CD4-positive, CD25-positive, alpha-beta regulatory T cell (primary cell): ENCODE measurements around the gene AUTS2. TPM values are rescaled to one million over a fixed set of nuclear protein-coding genes. Genes with fewer than 3 reads are reported as not detected.

Experiments used
- ATAC-seq, 2 donors: fragments of 150-1000 bp; cut with Tn5 transposase; one replicate each; pipeline ENCODE4 v1.10.0; 2021; ENCODE audit warnings: low read depth in 2 of 2, moderate number of reproducible peaks in 2 of 2, moderate library complexity in 1 of 2
- DNase-seq, 3 donors: peaks; one replicate each; pipeline versions ENCODE4 v3.0.0 to v3.0.0-alpha.2; 2012 to 2022; ENCODE audit warnings: mixed read lengths in 1 of 3
- H3K27ac ChIP-seq: one replicate; pipeline ENCODE4 v1.7.0; 2013; ENCODE audit warnings: mild to moderate bottlenecking, low read length; ENCODE audit not compliant: insufficient read depth, poor library complexity, severe bottlenecking
- H3K27me3 ChIP-seq: one replicate; pipeline ENCODE4 v1.7.0; 2013; ENCODE audit warnings: low read length; ENCODE audit not compliant: control insufficient read depth, insufficient read depth
- H3K36me3 ChIP-seq: one replicate; pipeline ENCODE4 v1.7.0; 2013; ENCODE audit warnings: mild to moderate bottlenecking, low read length, moderate library complexity; ENCODE audit not compliant: control insufficient read depth, insufficient read depth
- H3K4me1 ChIP-seq: 2 replicates; pipeline ENCODE4 v1.7.0; 2013; ENCODE audit warnings: mild to moderate bottlenecking, low read length; ENCODE audit not compliant: insufficient read depth, control insufficient read depth, poor library complexity, severe bottlenecking
- H3K4me3 ChIP-seq: one replicate; pipeline ENCODE4 v1.7.0; 2013; ENCODE audit warnings: low read depth, mild to moderate bottlenecking, low read length, moderate library complexity
- H3K9me3 ChIP-seq, 2 experiments: 1 replicate in 1 of 2; 2 replicates in 1 of 2; pipeline ENCODE4 v1.7.0; 2013; ENCODE audit warnings: low read length in 2 of 2, mild to moderate bottlenecking in 1 of 2, moderate library complexity in 1 of 2; ENCODE audit not compliant: control insufficient read depth in 2 of 2
- H3K27ac Mint-ChIP-seq, 3 donors: one replicate each; pipeline ENCODE4 v1.8.0; 2020 to 2022; ENCODE audit warnings: mild to moderate bottlenecking in 3 of 3, mixed read lengths in 3 of 3, moderate library complexity in 2 of 3
- H3K27me3 Mint-ChIP-seq: one replicate; pipeline ENCODE4 v1.8.0; 2022; ENCODE audit warnings: mild to moderate bottlenecking, mixed read lengths
- H3K36me3 Mint-ChIP-seq: one replicate; pipeline ENCODE4 v1.8.0; 2020; ENCODE audit warnings: mixed read lengths
- H3K4me1 Mint-ChIP-seq, 4 donors: one replicate each; pipeline ENCODE4 v1.8.0; 2020 to 2022; ENCODE audit warnings: mixed read lengths in 4 of 4, mild to moderate bottlenecking in 1 of 4
- H3K4me3 Mint-ChIP-seq, 4 donors: one replicate each; pipeline ENCODE4 v1.8.0; 2020 to 2022; ENCODE audit warnings: mild to moderate bottlenecking in 4 of 4, mixed read lengths in 4 of 4, moderate library complexity in 3 of 4
- H3K9me3 Mint-ChIP-seq, 7 donors: one replicate each; pipeline ENCODE4 v1.8.0; 2020 to 2022; ENCODE audit warnings: mixed read lengths in 7 of 7, mild to moderate bottlenecking in 3 of 7, moderate library complexity in 2 of 7
- polyA plus RNA-seq, 4 donors: library from polyadenylated mRNA; unstranded; fragments of 300-500 nt; fragmentation: Illumina TruSeq; gene quantifications; one replicate each; pipeline ENCODE4 v1.2.3, GENCODE V29; 2021
- total RNA-seq: library from RNA; stranded (reverse); gene quantifications from one replicate; pipeline ENCODE4 v1.2.3, GENCODE V29; 2022

The AUTS2 gene
- total and polyA plus RNA-seq, 5 donors from 2014 or later, result 0.47 to 32.4 (median 0.74) TPM

- Histone ChIP-seq H3K4me1 (no peaks in the 10 kb centered on the region), H3K36me3 (no peaks in the 10 kb centered on the region), H3K27ac (no peak overlapping the region), H3K27me3 (no peaks in the 10 kb centered on the region), H3K9me3 (no peaks in the 10 kb centered on the region), H3K4me3 (no peak overlapping the region)
- Mint-ChIP-seq H3K36me3 (no peaks in the 10 kb centered on the region), H3K4me3 (no peak overlapping the region), H3K9me3 (peaks cover 0 to 8% (median 3%) of the 10 kb centered on the region in 7 donors), H3K4me1 (peaks cover 0 to 2% (median 0%) of the 10 kb centered on the region in 4 donors), H3K27ac (no peak overlapping the region), H3K27me3 (no peaks in the 10 kb centered on the region)
- DNase-seq (no peak), ATAC-seq (no peak)
Observed at GRCh38 chr7:70766694-70767093, 1168.4 kb downstream of the AUTS2 start.

DNA sequence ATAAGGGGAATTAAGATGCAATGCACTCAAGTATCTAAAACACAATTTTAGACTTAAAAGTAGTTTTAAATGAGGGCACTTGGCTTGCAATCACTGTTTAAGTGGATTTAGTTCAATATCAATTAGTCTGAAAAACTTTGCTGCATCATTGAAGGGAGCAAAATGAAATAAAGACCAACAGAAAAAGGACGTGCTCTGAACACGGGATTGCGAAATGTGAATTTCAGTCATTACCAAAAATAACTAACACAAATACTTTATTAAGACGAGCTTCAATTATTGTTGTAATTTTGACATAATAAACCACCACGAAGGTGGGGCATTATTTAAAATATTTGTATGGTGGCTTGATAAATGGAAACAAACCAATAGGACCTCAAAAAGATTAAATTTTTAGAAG, 1171.9 kb downstream of the AUTS2 start:
- ATAC-seq, result no peak
- Histone ChIP-seq H3K4me3 (no peak overlapping the region), H3K9me3 (no peaks in the 10 kb centered on the region), H3K27ac (no peak overlapping the region), H3K36me3 (no peaks in the 10 kb centered on the region), H3K4me1 (no peaks in the 10 kb centered on the region), H3K27me3 (no peaks in the 10 kb centered on the region)
- Mint-ChIP-seq H3K36me3 (no peaks in the 10 kb centered on the region), H3K4me1 (no peaks in the 10 kb centered on the region), H3K27ac (no peak overlapping the region), H3K27me3 (no peaks in the 10 kb centered on the region), H3K9me3 (peaks cover 0 to 11% (median 1%) of the 10 kb centered on the region in 7 donors), H3K4me3 (no peak overlapping the region)
- DNase-seq, result no peak

DNA sequence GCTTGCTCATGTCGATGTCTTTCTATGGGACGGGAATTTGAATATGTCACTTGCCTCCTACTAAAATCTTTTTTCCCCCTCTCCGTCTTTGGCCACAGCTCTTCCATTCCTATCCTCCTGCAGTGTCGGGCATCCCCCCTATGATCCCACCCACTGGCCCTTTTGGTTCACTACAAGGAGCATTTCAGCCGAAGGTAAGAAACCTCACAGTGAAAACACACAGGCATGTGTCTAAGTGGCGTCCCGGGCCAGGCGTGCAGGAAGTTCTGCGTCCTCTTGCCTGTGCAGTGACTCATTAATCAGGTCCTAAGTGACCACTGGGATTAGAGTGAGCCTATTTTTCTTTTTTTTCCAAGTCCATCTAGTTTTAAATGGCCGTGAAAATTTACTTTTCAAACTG, 1173.2 kb downstream of the AUTS2 start:
- Mint-ChIP-seq H3K4me3 (no peak overlapping the region), H3K27me3 (no peaks in the 10 kb centered on the region), H3K4me1 (no peaks in the 10 kb centered on the region), H3K36me3 (no peaks in the 10 kb centered on the region), H3K27ac (no peak overlapping the region), H3K9me3 (peaks cover 0 to 11% (median 1%) of the 10 kb centered on the region in 7 donors)
- Histone ChIP-seq H3K9me3 (peaks cover 0 to 2% of the 10 kb centered on the region in 2 experiments), H3K27me3 (no peaks in the 10 kb centered on the region), H3K36me3 (no peaks in the 10 kb centered on the region), H3K4me3 (no peak overlapping the region), H3K27ac (no peak overlapping the region), H3K4me1 (no peaks in the 10 kb centered on the region)
- no peak for ATAC-seq
- DNase-seq, result no peak

DNA sequence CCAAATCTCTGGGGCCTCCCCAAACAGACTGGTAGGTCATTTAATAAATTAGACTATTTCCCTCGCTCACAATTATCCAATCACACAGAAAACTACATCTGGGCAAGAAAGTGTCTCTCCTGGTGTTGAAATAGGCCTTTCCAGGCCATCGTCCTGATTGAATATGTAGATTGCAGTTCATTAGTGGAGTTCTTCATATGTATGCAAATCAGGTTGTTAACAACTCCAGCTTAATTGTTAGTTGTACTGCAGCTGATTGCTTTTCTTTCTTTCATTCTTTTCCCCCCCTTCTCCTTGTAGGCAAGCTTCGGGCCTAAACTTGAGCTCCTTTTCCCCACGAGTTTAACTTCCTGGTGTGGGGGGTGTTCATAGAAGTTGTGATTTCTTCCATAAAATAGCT, 1174.6 kb downstream of the AUTS2 start:
- no peak overlapping the region for H3K27ac Mint-ChIP-seq
- H3K9me3 ChIP-seq, result peaks cover 0 to 2% of the 10 kb centered on the region in 2 experiments
- H3K36me3 ChIP-seq, result no peaks in the 10 kb centered on the region

DNA sequence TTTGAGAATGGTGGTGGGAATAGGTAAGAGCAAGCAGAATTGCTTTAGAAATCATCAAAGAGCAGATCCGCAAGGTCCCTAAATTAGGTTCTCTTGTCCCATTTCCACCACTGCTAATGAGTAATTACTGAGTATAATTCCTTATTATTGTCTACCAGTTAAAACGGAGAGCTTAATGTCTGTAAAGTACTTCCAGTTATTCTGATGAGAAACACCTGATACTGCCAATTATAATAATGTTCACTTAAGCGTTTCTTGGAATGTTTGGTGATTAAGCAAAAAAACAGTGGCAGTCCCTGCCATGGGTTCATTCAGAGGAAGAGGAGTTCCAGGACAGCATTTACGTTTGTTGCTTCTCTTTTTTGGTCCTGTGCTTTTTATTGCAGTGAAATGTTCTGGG, 1175.1 kb downstream of the AUTS2 start:
- Histone ChIP-seq H3K9me3 (peaks cover 0 to 2% of the 10 kb centered on the region in 2 experiments), H3K27me3 (no peaks in the 10 kb centered on the region), H3K4me3 (no peak overlapping the region), H3K27ac (no peak overlapping the region), H3K36me3 (no peaks in the 10 kb centered on the region), H3K4me1 (no peaks in the 10 kb centered on the region)
- no peak for DNase-seq
- Mint-ChIP-seq H3K36me3 (no peaks in the 10 kb centered on the region), H3K9me3 (peaks cover 0 to 11% (median 1%) of the 10 kb centered on the region in 7 donors), H3K27me3 (no peaks in the 10 kb centered on the region), H3K4me3 (no peak overlapping the region), H3K4me1 (no peaks in the 10 kb centered on the region), H3K27ac (no peak overlapping the region)
- ATAC-seq, result no peak

More for the DNA sequence above, 1174.6 kb downstream of the AUTS2 start:
- DNase-seq (no peak), ATAC-seq (no peak)
- no peaks in the 10 kb centered on the region for H3K36me3 Mint-ChIP-seq
- H3K27me3 Mint-ChIP-seq, result no peaks in the 10 kb centered on the region
- H3K27me3 ChIP-seq, result no peaks in the 10 kb centered on the region
- no peak overlapping the region for H3K27ac ChIP-seq
- no peaks in the 10 kb centered on the region for H3K4me1 Mint-ChIP-seq
- peaks cover 0 to 11% (median 1%) of the 10 kb centered on the region in 7 donors for H3K9me3 Mint-ChIP-seq
- H3K4me1 ChIP-seq, result no peaks in the 10 kb centered on the region
- H3K4me3 Mint-ChIP-seq, result no peak overlapping the region
- no peak overlapping the region for H3K4me3 ChIP-seq

DNA sequence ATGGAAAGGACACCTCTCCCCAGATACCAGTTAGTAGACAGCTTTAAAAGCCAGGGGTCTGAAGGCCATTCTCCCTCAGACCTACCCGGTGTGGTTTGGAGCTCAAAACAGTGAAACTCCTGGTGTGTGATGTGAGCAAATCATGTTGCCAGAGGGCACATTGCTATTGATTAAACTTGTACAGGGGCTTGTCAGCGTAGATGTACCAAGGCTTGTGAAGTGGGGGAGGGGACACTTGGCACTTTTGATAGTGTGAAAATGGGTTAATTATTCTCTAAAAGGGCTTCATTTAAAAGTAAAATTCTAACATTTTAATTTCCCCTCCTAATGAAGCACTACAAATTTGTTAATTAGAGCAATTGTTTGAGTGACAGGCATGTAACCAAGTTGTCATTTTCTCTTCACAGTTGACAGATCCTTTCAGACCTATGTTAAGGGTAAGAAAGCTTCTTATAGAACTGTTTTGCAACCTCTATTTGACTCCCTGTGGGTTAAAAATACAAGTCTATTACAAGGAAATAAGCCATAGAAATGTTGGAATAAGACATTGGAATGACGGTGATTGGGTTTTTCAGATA, 1176.8 kb downstream of the AUTS2 start:
- H3K27me3 Mint-ChIP-seq, result no peaks in the 10 kb centered on the region
- Histone ChIP-seq H3K9me3 (peaks cover 0 to 2% of the 10 kb centered on the region in 2 experiments), H3K36me3 (no peaks in the 10 kb centered on the region), H3K27me3 (no peaks in the 10 kb centered on the region), H3K4me3 (no peak overlapping the region), H3K4me1 (no peaks in the 10 kb centered on the region), H3K27ac (no peak overlapping the region)
- ATAC-seq, result no peak
- H3K4me3 Mint-ChIP-seq, result no peak overlapping the region
- H3K36me3 Mint-ChIP-seq, result no peaks in the 10 kb centered on the region
- no peak for DNase-seq
- H3K9me3 Mint-ChIP-seq, result peaks cover 0 to 6% (median 0%) of the 10 kb centered on the region in 7 donors
- no peak overlapping the region for H3K27ac Mint-ChIP-seq
- peaks cover 0 to 4% (median 0%) of the 10 kb centered on the region in 4 donors for H3K4me1 Mint-ChIP-seq

GRCh38 chr7:70775570-70776156, 1177.4 kb downstream of the AUTS2 start:
- Mint-ChIP-seq H3K4me1 (peaks cover 0 to 4% (median 0%) of the 10 kb centered on the region in 4 donors), H3K36me3 (no peaks in the 10 kb centered on the region), H3K27ac (peak overlapping the region in 1 of 3 donors; percentile 33), H3K4me3 (no peak overlapping the region), H3K27me3 (no peaks in the 10 kb centered on the region), H3K9me3 (peaks cover 0 to 6% (median 0%) of the 10 kb centered on the region in 7 donors)
- H3K27ac ChIP-seq, result no peak overlapping the region
- H3K4me3 ChIP-seq, result no peak overlapping the region
- H3K9me3 ChIP-seq, result peaks cover 0 to 2% of the 10 kb centered on the region in 2 experiments
- H3K4me1 ChIP-seq, result no peaks in the 10 kb centered on the region
- no peaks in the 10 kb centered on the region for H3K27me3 ChIP-seq
- DNase-seq, result no peak
- no peak for ATAC-seq
- H3K36me3 ChIP-seq, result no peaks in the 10 kb centered on the region

- Mint-ChIP-seq H3K27ac (no peak overlapping the region), H3K36me3 (no peaks in the 10 kb centered on the region), H3K4me3 (no peak overlapping the region), H3K27me3 (no peaks in the 10 kb centered on the region), H3K9me3 (peaks cover 0 to 6% (median 0%) of the 10 kb centered on the region in 7 donors), H3K4me1 (peaks cover 0 to 4% (median 0%) of the 10 kb centered on the region in 4 donors)
- Histone ChIP-seq H3K36me3 (no peaks in the 10 kb centered on the region), H3K9me3 (peaks cover 0 to 2% of the 10 kb centered on the region in 2 experiments), H3K4me1 (no peaks in the 10 kb centered on the region), H3K27me3 (no peaks in the 10 kb centered on the region), H3K4me3 (no peak overlapping the region), H3K27ac (no peak overlapping the region)
- DNase-seq (no peak), ATAC-seq (no peak)
Observed at GRCh38 chr7:70776627-70777101, 1178.4 kb downstream of the AUTS2 start.
